EH (cell line): ENCODE measurements around the gene EIPR1.

Experiments
- DNase-seq: peaks from one replicate; pipeline ENCODE4 v3.0.0-alpha.2; 2015; ENCODE audit warnings: low read depth

The EIPR1 gene

GRCh38 chr2:3174626-3175567 is 202.7 kb downstream of the EIPR1 start:
- DNase-seq: no peak

- no peak for DNase-seq
These were observed 204.6 kb downstream of the EIPR1 start for GRCh38 chr2:3173031-3173430.

- no peak for DNase-seq
These were observed 205.2 kb downstream of the EIPR1 start for GRCh38 chr2:3172265-3172935.

- DNase-seq: no peak
These were observed 205.9 kb downstream of the EIPR1 start for GRCh38 chr2:3171564-3172264.

GRCh38 chr2:3170792-3171455 is 206.7 kb downstream of the EIPR1 start:
- no peak for DNase-seq

GRCh38 chr2:3169106-3169870 is 208.3 kb downstream of the EIPR1 start:
- DNase-seq: peak; percentile 84

- peak; percentile 94 for DNase-seq
These were observed 209.3 kb downstream of the EIPR1 start for GRCh38 chr2:3168230-3168891.

GRCh38 chr2:3163401-3163800 is 214.2 kb downstream of the EIPR1 start:
- no peak for DNase-seq

GRCh38 chr2:3162442-3163077 is 215.1 kb downstream of the EIPR1 start:
- DNase-seq: no peak

GRCh38 chr2:3160751-3161330 is 216.8 kb downstream of the EIPR1 start:
- peak; percentile 10 for DNase-seq

GRCh38 chr2:3159782-3160545 is 217.7 kb downstream of the EIPR1 start:
- DNase-seq: no peak

- DNase-seq: no peak
These were observed 222.9 kb downstream of the EIPR1 start for GRCh38 chr2:3154700-3155099.

GRCh38 chr2:3154146-3154545 is 223.5 kb downstream of the EIPR1 start:
- DNase-seq: no peak

- no peak for DNase-seq
These were observed 226.3 kb downstream of the EIPR1 start for GRCh38 chr2:3151153-3151918.

- DNase-seq: no peak
These were observed 228.0 kb downstream of the EIPR1 start for GRCh38 chr2:3149441-3150217.

- DNase-seq: no peak
These were observed 228.9 kb downstream of the EIPR1 start for GRCh38 chr2:3148716-3149115.
